Ovary (tissue), 3 donors: ENCODE data around the gene GPER1.

Experiments used
- EP300 ChIP-seq: sonication (generic); formaldehyde crosslinking; IDR thresholded peaks from one replicate; pipeline ENCODE4 v1.6.1; 2017; ENCODE audit warnings: antibody characterized with exemption
- POLR2A ChIP-seq: fragments of 450-650 bp; IDR thresholded peaks from one replicate; pipeline ENCODE4 v1.6.1; 2017; ENCODE audit warnings: antibody characterized with exemption, mild to moderate bottlenecking, moderate library complexity
- TF ChIP-seq, protein P1 (sequence below), 3 donors: fragments of 450-650 bp in 2 of 3; fragments of 200-600 bp in 1 of 3; IDR thresholded peaks; one replicate each; pipeline versions ENCODE4 v1.5.1 to v1.8.0; 2016 to 2022; ENCODE audit warnings: antibody characterized with exemption in 3 of 3, mild to moderate bottlenecking in 1 of 3
- donor health status: DM: no; HTN: no; CAD: no.

DNA sequence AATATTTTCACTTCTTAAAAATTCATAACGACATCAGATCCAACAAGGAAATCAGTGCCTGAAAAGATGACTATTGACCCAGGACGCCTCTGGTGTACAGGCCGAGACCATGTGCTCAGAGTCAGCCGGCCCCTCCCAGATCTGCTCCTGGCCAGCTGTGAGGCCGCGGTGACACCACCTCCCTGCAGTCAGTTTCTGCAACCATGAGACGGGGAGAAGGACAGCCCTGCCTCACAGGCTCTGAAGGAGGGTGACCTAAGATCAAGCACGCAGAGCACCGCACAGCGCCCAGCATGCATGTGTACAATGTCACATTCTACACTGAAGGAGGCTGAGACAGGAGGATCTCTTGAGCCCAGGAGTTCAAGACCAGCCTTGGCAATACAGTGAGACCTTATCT is 2.6 kb upstream of the GPER1 start:
- TF ChIP-seq, protein P1, sequence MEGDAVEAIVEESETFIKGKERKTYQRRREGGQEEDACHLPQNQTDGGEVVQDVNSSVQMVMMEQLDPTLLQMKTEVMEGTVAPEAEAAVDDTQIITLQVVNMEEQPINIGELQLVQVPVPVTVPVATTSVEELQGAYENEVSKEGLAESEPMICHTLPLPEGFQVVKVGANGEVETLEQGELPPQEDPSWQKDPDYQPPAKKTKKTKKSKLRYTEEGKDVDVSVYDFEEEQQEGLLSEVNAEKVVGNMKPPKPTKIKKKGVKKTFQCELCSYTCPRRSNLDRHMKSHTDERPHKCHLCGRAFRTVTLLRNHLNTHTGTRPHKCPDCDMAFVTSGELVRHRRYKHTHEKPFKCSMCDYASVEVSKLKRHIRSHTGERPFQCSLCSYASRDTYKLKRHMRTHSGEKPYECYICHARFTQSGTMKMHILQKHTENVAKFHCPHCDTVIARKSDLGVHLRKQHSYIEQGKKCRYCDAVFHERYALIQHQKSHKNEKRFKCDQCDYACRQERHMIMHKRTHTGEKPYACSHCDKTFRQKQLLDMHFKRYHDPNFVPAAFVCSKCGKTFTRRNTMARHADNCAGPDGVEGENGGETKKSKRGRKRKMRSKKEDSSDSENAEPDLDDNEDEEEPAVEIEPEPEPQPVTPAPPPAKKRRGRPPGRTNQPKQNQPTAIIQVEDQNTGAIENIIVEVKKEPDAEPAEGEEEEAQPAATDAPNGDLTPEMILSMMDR (IDR thresholded peaks at IDR 0.05): no peak
- TF ChIP-seq POLR2A (no peak), EP300 (no peak)
